T-helper 17 cell (primary cell): ENCODE results near the gene CWF19L2. TPM values are rescaled to one million over a fixed set of nuclear protein-coding genes. Genes with fewer than 3 reads are reported as not detected.
"Not testable (repeated sequence)": the region's sequence is repeated elsewhere in the genome, so short reads cannot be mapped to it uniquely, and the experiment has no call there.

Experiments used
- ATAC-seq: fragments of 150-1000 bp; cut with Tn5 transposase; 2 replicates; pipeline ENCODE4 v1.10.0; 2021; ENCODE audit warnings: mild to moderate bottlenecking, moderate library complexity
- DNase-seq, 3 donors: peaks; one replicate each; pipeline versions ENCODE4 v3.0.0 to v3.0.0-alpha.2; 2020 to 2021
- H3K9me3 ChIP-seq: one replicate; pipeline ENCODE4 v1.7.0; 2013; ENCODE audit warnings: low read length, mild to moderate bottlenecking; ENCODE audit not compliant: control insufficient read depth, poor library complexity, severe bottlenecking
- H3K27ac Mint-ChIP-seq: one replicate; pipeline ENCODE4 v1.8.0; 2022; ENCODE audit warnings: mild to moderate bottlenecking, moderate library complexity, mixed read lengths
- H3K27me3 Mint-ChIP-seq: one replicate; pipeline ENCODE4 v1.8.0; 2022; ENCODE audit warnings: mixed read lengths
- H3K36me3 Mint-ChIP-seq: one replicate; pipeline ENCODE4 v1.8.0; 2022; ENCODE audit warnings: low read depth, mixed read lengths
- H3K4me1 Mint-ChIP-seq: one replicate; pipeline ENCODE4 v1.8.0; 2022; ENCODE audit warnings: mild to moderate bottlenecking, mixed read lengths
- H3K4me3 Mint-ChIP-seq: one replicate; pipeline ENCODE4 v1.8.0; 2022; ENCODE audit warnings: mild to moderate bottlenecking, moderate library complexity, mixed read lengths
- total RNA-seq, 4 donors: library from RNA in 2 of 4; stranded (reverse) in 2 of 4; gene quantifications; one replicate each; pipeline ENCODE4 v1.2.3 and lab custom pipeline; 2022 to 2026

CWF19L2 gene
- total RNA-seq, 2 donors from 2014 or later = 22.4 to 24.2 TPM

GRCh38 chr11:107405260-107405659, 52.4 kb downstream of the CWF19L2 start:
- H3K27me3 Mint-ChIP-seq = no peaks in the 10 kb centered on the region
- peaks cover 17% of the 10 kb centered on the region for H3K36me3 Mint-ChIP-seq
- peaks cover 4% of the 10 kb centered on the region for H3K4me1 Mint-ChIP-seq
- no peak overlapping the region for H3K27ac Mint-ChIP-seq
- DNase-seq (no peak), ATAC-seq (no peak)
- H3K4me3 Mint-ChIP-seq = no peak overlapping the region
- H3K9me3 ChIP-seq = no peaks in the 10 kb centered on the region

GRCh38 chr11:107401131-107401530, 56.5 kb downstream of the CWF19L2 start:
- H3K36me3 Mint-ChIP-seq = peaks cover 18% of the 10 kb centered on the region
- H3K4me1 Mint-ChIP-seq, H3K27ac Mint-ChIP-seq, ATAC-seq, H3K27me3 Mint-ChIP-seq, DNase-seq, H3K9me3 ChIP-seq, H3K4me3 Mint-ChIP-seq: not testable (repeated sequence)

GRCh38 chr11:107397357-107397756, 60.3 kb downstream of the CWF19L2 start:
- Mint-ChIP-seq H3K36me3 (peaks cover 10% of the 10 kb centered on the region), H3K4me3 (no peak overlapping the region), H3K27ac (no peak overlapping the region), H3K27me3 (no peaks in the 10 kb centered on the region), H3K4me1 (peaks cover 7% of the 10 kb centered on the region)
- ATAC-seq (no peak), DNase-seq (no peak)
- H3K9me3 ChIP-seq = no peaks in the 10 kb centered on the region

- H3K27ac Mint-ChIP-seq = no peak overlapping the region
These were observed 65.0 kb downstream of the CWF19L2 start for GRCh38 chr11:107392611-107393010.

GRCh38 chr11:107390701-107391100, 66.9 kb downstream of the CWF19L2 start:
- Mint-ChIP-seq H3K36me3 (peaks cover 26% of the 10 kb centered on the region), H3K4me1 (peaks cover 23% of the 10 kb centered on the region)
- not testable (repeated sequence) for H3K9me3 ChIP-seq, H3K27ac Mint-ChIP-seq, H3K4me3 Mint-ChIP-seq, H3K27me3 Mint-ChIP-seq, DNase-seq, ATAC-seq

More at GRCh38 chr11:107392611-107393010, 65.0 kb downstream of the CWF19L2 start:
- peaks cover 10% of the 10 kb centered on the region for H3K4me1 Mint-ChIP-seq
- peaks cover 18% of the 10 kb centered on the region for H3K36me3 Mint-ChIP-seq
- ATAC-seq (no peak), DNase-seq (no peak)
- H3K4me3 Mint-ChIP-seq = no peak overlapping the region
- no peaks in the 10 kb centered on the region for H3K27me3 Mint-ChIP-seq
- H3K9me3 ChIP-seq = no peaks in the 10 kb centered on the region

GRCh38 chr11:107387666-107388065, 70.0 kb downstream of the CWF19L2 start:
- Mint-ChIP-seq H3K36me3 (peaks cover 26% of the 10 kb centered on the region), H3K27ac (no peak overlapping the region)

GRCh38 chr11:107385361-107385981, 72.2 kb downstream of the CWF19L2 start:
- H3K4me3 Mint-ChIP-seq = no peak overlapping the region
- peaks cover 19% of the 10 kb centered on the region for H3K4me1 Mint-ChIP-seq
- no peaks in the 10 kb centered on the region for H3K9me3 ChIP-seq
- H3K27ac Mint-ChIP-seq = peak overlapping the region; percentile 39
- no peak for DNase-seq
- H3K36me3 Mint-ChIP-seq = peaks cover 16% of the 10 kb centered on the region
- no peaks in the 10 kb centered on the region for H3K27me3 Mint-ChIP-seq
- no peak for ATAC-seq

More at GRCh38 chr11:107387666-107388065, 70.0 kb downstream of the CWF19L2 start:
- Mint-ChIP-seq H3K27me3 (no peaks in the 10 kb centered on the region), H3K4me3 (no peak overlapping the region), H3K4me1 (peaks cover 19% of the 10 kb centered on the region)
- DNase-seq (no peak), ATAC-seq (no peak)
- no peaks in the 10 kb centered on the region for H3K9me3 ChIP-seq

- H3K4me3 Mint-ChIP-seq = no peak overlapping the region
- H3K9me3 ChIP-seq = no peaks in the 10 kb centered on the region
- DNase-seq = no peak
- no peak overlapping the region for H3K27ac Mint-ChIP-seq
- H3K27me3 Mint-ChIP-seq = no peaks in the 10 kb centered on the region
- peaks cover 17% of the 10 kb centered on the region for H3K4me1 Mint-ChIP-seq
- H3K36me3 Mint-ChIP-seq = peaks cover 12% of the 10 kb centered on the region
- no peak for ATAC-seq
These were observed 73.3 kb downstream of the CWF19L2 start for GRCh38 chr11:107384144-107384852.

GRCh38 chr11:107372439-107372838, 85.2 kb downstream of the CWF19L2 start:
- Mint-ChIP-seq H3K27me3 (no peaks in the 10 kb centered on the region), H3K4me1 (peaks cover 10% of the 10 kb centered on the region), H3K4me3 (no peak overlapping the region), H3K27ac (no peak overlapping the region), H3K36me3 (peaks cover 3% of the 10 kb centered on the region)
- no peaks in the 10 kb centered on the region for H3K9me3 ChIP-seq
- ATAC-seq = no peak
- no peak for DNase-seq

GRCh38 chr11:107370390-107370789, 87.2 kb downstream of the CWF19L2 start:
- H3K36me3 Mint-ChIP-seq = peaks cover 3% of the 10 kb centered on the region

GRCh38 chr11:107359701-107360100, 97.9 kb downstream of the CWF19L2 start:
- no peak for DNase-seq
- H3K9me3 ChIP-seq = no peaks in the 10 kb centered on the region
- H3K36me3 Mint-ChIP-seq = no peaks in the 10 kb centered on the region
- ATAC-seq = no peak
- no peak overlapping the region for H3K4me3 Mint-ChIP-seq
- no peak overlapping the region for H3K27ac Mint-ChIP-seq
- no peaks in the 10 kb centered on the region for H3K4me1 Mint-ChIP-seq
- H3K27me3 Mint-ChIP-seq = no peaks in the 10 kb centered on the region

More at GRCh38 chr11:107370390-107370789, 87.2 kb downstream of the CWF19L2 start:
- Mint-ChIP-seq H3K4me1 (peaks cover 10% of the 10 kb centered on the region), H3K4me3 (no peak overlapping the region), H3K27ac (no peak overlapping the region), H3K27me3 (no peaks in the 10 kb centered on the region)
- ATAC-seq (no peak), DNase-seq (no peak)
- no peaks in the 10 kb centered on the region for H3K9me3 ChIP-seq

GRCh38 chr11:107357877-107358276, 99.7 kb downstream of the CWF19L2 start:
- no peaks in the 10 kb centered on the region for H3K27me3 Mint-ChIP-seq
- H3K27ac Mint-ChIP-seq = no peak overlapping the region
- H3K4me1 Mint-ChIP-seq = peaks cover 1% of the 10 kb centered on the region
- DNase-seq (no peak), ATAC-seq (no peak)
- H3K36me3 Mint-ChIP-seq = peaks cover under 1% of the 10 kb centered on the region
- no peak overlapping the region for H3K4me3 Mint-ChIP-seq
- H3K9me3 ChIP-seq = no peaks in the 10 kb centered on the region

GRCh38 chr11:107354780-107355179, 102.8 kb downstream of the CWF19L2 start:
- H3K9me3 ChIP-seq = no peaks in the 10 kb centered on the region
- ATAC-seq (no peak), DNase-seq (no peak)
- Mint-ChIP-seq H3K4me3 (no peak overlapping the region), H3K27me3 (no peaks in the 10 kb centered on the region), H3K27ac (no peak overlapping the region), H3K36me3 (peaks cover 5% of the 10 kb centered on the region), H3K4me1 (peaks cover 4% of the 10 kb centered on the region)

GRCh38 chr11:107337917-107338316, 119.7 kb downstream of the CWF19L2 start:
- ATAC-seq (no peak), DNase-seq (no peak)
- no peaks in the 10 kb centered on the region for H3K9me3 ChIP-seq
- Mint-ChIP-seq H3K4me1 (peaks cover 3% of the 10 kb centered on the region), H3K27me3 (no peaks in the 10 kb centered on the region), H3K27ac (no peak overlapping the region), H3K36me3 (peaks cover 7% of the 10 kb centered on the region), H3K4me3 (no peak overlapping the region)
